HG03159 (cell line): ENCODE data around the gene MANSC4.

Source experiments
- ATAC-seq: cut with Tn5 transposase; IDR thresholded peaks from one replicate; pipeline ENCODE4 v1.9.1; 2021; ENCODE audit warnings: mild to moderate bottlenecking, moderate library complexity; ENCODE audit not compliant: unreplicated experiment

Gene MANSC4

GRCh38 chr12:27779920-27780611 is at the start of gene MANSC4, which contains the start of gene KLHL42:
TSS of gene MANSC4 (minus strand) at chr12:27780236. CDS start at chr12:27771276, 8,960 bp downstream.
TSS of gene KLHL42 (plus strand) at chr12:27780233. CDS start at chr12:27780331, 98 bp downstream.
- ATAC-seq, result peak; percentile 80

GRCh38 chr12:27828196-27828595 is 48.2 kb upstream of the MANSC4 start:
- ATAC-seq, result no peak

- ATAC-seq, result no peak
Observed at GRCh38 chr12:27826076-27826475, 46.0 kb upstream of the MANSC4 start.

- ATAC-seq, result peak; percentile 59
Observed at GRCh38 chr12:27824126-27824842, 44.2 kb upstream of the MANSC4 start.

- ATAC-seq, result no peak
Observed at GRCh38 chr12:27823038-27823437, 43.0 kb upstream of the MANSC4 start.

- ATAC-seq, result peak; percentile 76
Observed at GRCh38 chr12:27822076-27822712, 42.2 kb upstream of the MANSC4 start.

- ATAC-seq, result no peak
Observed at GRCh38 chr12:27821259-27821973, 41.4 kb upstream of the MANSC4 start.

- no peak for ATAC-seq
Observed at GRCh38 chr12:27820564-27820963, 40.5 kb upstream of the MANSC4 start.

GRCh38 chr12:27818401-27818918 is 38.4 kb upstream of the MANSC4 start:
- ATAC-seq, result no peak

GRCh38 chr12:27817766-27818165 is 37.7 kb upstream of the MANSC4 start:
- ATAC-seq, result no peak

- ATAC-seq, result no peak
Observed at GRCh38 chr12:27814851-27815591, 35.0 kb upstream of the MANSC4 start.

- no peak for ATAC-seq
Observed at GRCh38 chr12:27814411-27814810, 34.4 kb upstream of the MANSC4 start.

- no peak for ATAC-seq
Observed at GRCh38 chr12:27812502-27812901, 32.5 kb upstream of the MANSC4 start.

- no peak for ATAC-seq
Observed at GRCh38 chr12:27810756-27811155, 30.7 kb upstream of the MANSC4 start.

GRCh38 chr12:27808841-27809240 is 28.8 kb upstream of the MANSC4 start:
- no peak for ATAC-seq

GRCh38 chr12:27807063-27807703 is 27.1 kb upstream of the MANSC4 start:
- ATAC-seq, result no peak

GRCh38 chr12:27806259-27806658 is 26.2 kb upstream of the MANSC4 start:
- ATAC-seq, result no peak

- ATAC-seq, result no peak
Observed at GRCh38 chr12:27805238-27805637, 25.2 kb upstream of the MANSC4 start.

- ATAC-seq, result no peak
Observed at GRCh38 chr12:27802936-27803335, 22.9 kb upstream of the MANSC4 start.

- no peak for ATAC-seq
Observed at GRCh38 chr12:27802511-27802910, 22.5 kb upstream of the MANSC4 start.
